Measurements from ENCODE around the gene PFKFB4. TPM values are rescaled to one million over a fixed set of nuclear protein-coding genes. Genes with fewer than 3 reads are reported as not detected.
A peak's percentile ranks its signal among the peaks of the same experiment; 100 is the strongest.

The PFKFB4 gene
- total RNA-seq, 2 experiments from 2014 or later = 0.98 to 2.5 TPM

DNA sequence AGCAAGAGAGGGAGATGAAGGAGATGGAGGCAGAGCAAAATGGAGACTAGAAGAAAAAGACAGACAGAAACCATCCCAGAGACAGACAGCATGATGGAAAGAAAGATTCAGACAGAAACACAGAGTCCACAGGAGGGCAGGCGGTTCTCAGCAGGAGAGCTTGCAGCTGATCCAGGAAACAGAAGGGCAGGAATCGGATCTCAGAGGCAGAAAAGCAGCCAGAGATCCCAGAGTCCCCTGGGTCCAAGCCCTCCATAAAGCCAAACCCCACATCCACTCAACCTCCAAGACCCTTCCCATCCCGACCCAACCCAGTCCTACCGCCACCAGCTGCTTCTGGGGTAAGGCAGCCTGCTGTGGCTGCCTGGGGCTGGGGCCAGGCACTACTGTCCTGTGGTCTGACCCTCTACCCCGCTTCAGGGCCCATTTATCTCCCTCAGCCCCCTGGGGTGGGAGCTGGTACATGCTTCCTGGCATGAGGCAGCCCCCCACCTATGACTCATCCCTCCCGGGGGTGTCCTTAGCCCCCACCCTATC, 6.8 kb upstream of the PFKFB4 start, which contains the start of gene UCN2:
TSS of gene UCN2 (minus strand) at position 400 of the 537 bp plus-strand sequence. CDS start 657 bp downstream, outside the sequence.
- Mint-ChIP-seq H3K9me3 (no peaks in the 10 kb centered on the region), H3K27ac (no peak within 1 kb of the TSS), H3K36me3 (ENCODE audit: low read depth) (no peaks in the 10 kb centered on the region), H3K27me3 (no peaks in the 10 kb centered on the region), H3K4me3 (no peak within 1 kb of the TSS), H3K4me1 (ENCODE audit: low read depth) (peaks cover 5% of the 10 kb centered on the region)
- TF ChIP-seq, protein P1, sequence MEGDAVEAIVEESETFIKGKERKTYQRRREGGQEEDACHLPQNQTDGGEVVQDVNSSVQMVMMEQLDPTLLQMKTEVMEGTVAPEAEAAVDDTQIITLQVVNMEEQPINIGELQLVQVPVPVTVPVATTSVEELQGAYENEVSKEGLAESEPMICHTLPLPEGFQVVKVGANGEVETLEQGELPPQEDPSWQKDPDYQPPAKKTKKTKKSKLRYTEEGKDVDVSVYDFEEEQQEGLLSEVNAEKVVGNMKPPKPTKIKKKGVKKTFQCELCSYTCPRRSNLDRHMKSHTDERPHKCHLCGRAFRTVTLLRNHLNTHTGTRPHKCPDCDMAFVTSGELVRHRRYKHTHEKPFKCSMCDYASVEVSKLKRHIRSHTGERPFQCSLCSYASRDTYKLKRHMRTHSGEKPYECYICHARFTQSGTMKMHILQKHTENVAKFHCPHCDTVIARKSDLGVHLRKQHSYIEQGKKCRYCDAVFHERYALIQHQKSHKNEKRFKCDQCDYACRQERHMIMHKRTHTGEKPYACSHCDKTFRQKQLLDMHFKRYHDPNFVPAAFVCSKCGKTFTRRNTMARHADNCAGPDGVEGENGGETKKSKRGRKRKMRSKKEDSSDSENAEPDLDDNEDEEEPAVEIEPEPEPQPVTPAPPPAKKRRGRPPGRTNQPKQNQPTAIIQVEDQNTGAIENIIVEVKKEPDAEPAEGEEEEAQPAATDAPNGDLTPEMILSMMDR (IDR thresholded peaks at IDR 0.05) = no peak
- no peaks in the 10 kb centered on the region for H3K27me3 ChIP-seq (ENCODE audit: control insufficient read depth in 1 of 2, insufficient read depth in 2 of 2, low read length in 2 of 2)
- H3K36me3 ChIP-seq (ENCODE audit: insufficient read depth, low read length) = no peaks in the 10 kb centered on the region
- intact Hi-C loops (cut with DNase I, micrococcal nuclease) = no loop called here
- POLR2A ChIA-PET = no interaction called here
- H3K9me3 ChIP-seq (ENCODE audit: control insufficient read depth in 1 of 2, insufficient read depth in 1 of 2, low read length in 2 of 2) = no peaks in the 10 kb centered on the region
- no peak for ATAC-seq (ENCODE audit: poor library complexity)
- H3K4me1 ChIP-seq (ENCODE audit: insufficient read depth, low read length) = peaks cover 14% of the 10 kb centered on the region
- H3K4me3 ChIP-seq (ENCODE audit: low read length) = no peak within 1 kb of the TSS
- H3K27ac ChIP-seq (ENCODE audit: low read depth in 1 of 2, low read length in 2 of 2) = no peak within 1 kb of the TSS
- CTCF ChIA-PET = no interaction called here
- no peak for DNase-seq

DNA sequence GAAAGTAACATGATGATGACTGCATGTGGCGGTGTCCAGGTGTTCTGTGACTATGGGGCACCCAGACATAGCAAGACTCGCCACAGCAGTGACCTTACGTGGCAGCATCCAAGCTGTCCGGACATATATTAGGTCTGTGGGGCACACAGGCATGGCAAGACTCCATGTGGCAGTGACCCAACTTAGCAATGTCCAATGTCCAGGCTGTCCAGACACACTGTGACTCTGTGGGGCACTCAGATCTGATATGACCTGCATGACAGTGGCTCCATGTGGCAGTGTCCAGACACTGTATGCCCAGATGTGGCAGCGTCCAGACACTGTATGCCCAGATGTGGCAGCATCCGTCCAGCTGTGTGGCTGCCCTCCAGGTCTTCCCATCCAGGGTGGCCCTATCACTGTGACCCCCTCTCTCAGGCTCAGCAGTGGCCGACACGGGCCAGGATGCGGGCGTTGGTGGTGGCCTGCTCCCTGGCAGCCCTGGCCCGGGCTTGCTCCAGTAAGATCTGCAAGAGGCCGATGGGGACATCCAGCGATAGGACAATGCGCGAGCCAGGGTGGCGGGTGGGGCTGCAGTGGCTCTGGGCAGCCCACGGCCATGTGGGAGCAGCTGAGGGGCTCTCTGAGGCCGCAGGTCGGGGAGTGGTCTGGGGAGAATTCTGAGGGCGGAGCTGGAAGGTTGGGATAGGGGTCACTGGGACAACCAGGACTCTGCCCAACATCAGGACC, 5.9 kb upstream of the PFKFB4 start:
- Mint-ChIP-seq H3K4me3 (no peak overlapping the region), H3K9me3 (no peaks in the 10 kb centered on the region), H3K27ac (no peak overlapping the region), H3K27me3 (no peaks in the 10 kb centered on the region), H3K36me3 (ENCODE audit: low read depth) (no peaks in the 10 kb centered on the region), H3K4me1 (ENCODE audit: low read depth) (peaks cover 10% of the 10 kb centered on the region)
- no peaks in the 10 kb centered on the region for H3K27me3 ChIP-seq (ENCODE audit: control insufficient read depth in 1 of 2, insufficient read depth in 2 of 2, low read length in 2 of 2)
- ChIA-PET POLR2A (no interaction called here), CTCF (no interaction called here)
- TF ChIP-seq, protein P1 (IDR thresholded peaks at IDR 0.05) = no peak
- no peak for ATAC-seq (ENCODE audit: poor library complexity)
- no peak overlapping the region for H3K27ac ChIP-seq (ENCODE audit: low read depth in 1 of 2, low read length in 2 of 2)
- no peaks in the 10 kb centered on the region for H3K36me3 ChIP-seq (ENCODE audit: insufficient read depth, low read length)
- DNase-seq = no peak
- intact Hi-C loops (cut with DNase I, micrococcal nuclease) = no loop called here
- peaks cover 22% of the 10 kb centered on the region for H3K4me1 ChIP-seq (ENCODE audit: insufficient read depth, low read length)
- no peak overlapping the region for H3K4me3 ChIP-seq (ENCODE audit: low read length)
- H3K9me3 ChIP-seq (ENCODE audit: control insufficient read depth in 1 of 2, insufficient read depth in 1 of 2, low read length in 2 of 2) = no peaks in the 10 kb centered on the region

- Mint-ChIP-seq H3K27ac (no peak overlapping the region), H3K4me3 (no peak overlapping the region), H3K36me3 (ENCODE audit: low read depth) (no peaks in the 10 kb centered on the region), H3K9me3 (no peaks in the 10 kb centered on the region), H3K27me3 (no peaks in the 10 kb centered on the region), H3K4me1 (ENCODE audit: low read depth) (peaks cover 16% of the 10 kb centered on the region)
- DNase-seq = peak in 2 of 14 experiments; percentile 43 to 52
- Histone ChIP-seq H3K9me3 (ENCODE audit: control insufficient read depth in 1 of 2, insufficient read depth in 1 of 2, low read length in 2 of 2) (no peaks in the 10 kb centered on the region), H3K27ac (ENCODE audit: low read depth in 1 of 2, low read length in 2 of 2) (no peak overlapping the region), H3K27me3 (ENCODE audit: control insufficient read depth in 1 of 2, insufficient read depth in 2 of 2, low read length in 2 of 2) (no peaks in the 10 kb centered on the region), H3K4me1 (ENCODE audit: insufficient read depth, low read length) (peaks cover 32% of the 10 kb centered on the region), H3K4me3 (ENCODE audit: low read length) (no peak overlapping the region), H3K36me3 (ENCODE audit: insufficient read depth, low read length) (no peaks in the 10 kb centered on the region)
- intact Hi-C loops (cut with DNase I, micrococcal nuclease) = no loop called here
- no peak for ATAC-seq (ENCODE audit: poor library complexity)
- TF ChIP-seq, protein P1 (IDR thresholded peaks at IDR 0.05) = no peak
- POLR2A ChIA-PET = no interaction called here
- CTCF ChIA-PET = no interaction called here
Observed at GRCh38 chr3:48561045-48561736, 4.6 kb upstream of the PFKFB4 start.
